WTC11 (cell line): ENCODE data around the gene ADAM17. TPM values are rescaled to one million over a fixed set of nuclear protein-coding genes. Genes with fewer than 3 reads are reported as not detected.

Experiments
- ATF1 ChIP-seq: sonication (generic); formaldehyde crosslinking; IDR thresholded peaks from 2 replicates; pipeline ENCODE4 v1.8.1; 2023; ENCODE audit warnings: mild to moderate bottlenecking, moderate library complexity, missing genetic modification reagents
- EMX1 ChIP-seq: fragments of 250-450 bp; sonication (Bioruptor Pico); IDR thresholded peaks from 2 replicates; pipeline ENCODE4 v1.8.0; 2021; ENCODE audit warnings: mild to moderate bottlenecking
- IRF2 ChIP-seq: sonication (generic); formaldehyde crosslinking; IDR thresholded peaks from 2 replicates; pipeline ENCODE4 v1.8.0; 2022; ENCODE audit warnings: low read depth, missing genetic modification reagents, borderline replicate concordance
- MAX ChIP-seq: sonication (generic); formaldehyde crosslinking; IDR thresholded peaks from 2 replicates; pipeline ENCODE4 v1.8.0; 2022; ENCODE audit warnings: mild to moderate bottlenecking, missing genetic modification reagents
- MYBL2 ChIP-seq: sonication (generic); formaldehyde crosslinking; IDR thresholded peaks from 2 replicates; pipeline ENCODE4 v1.8.1; 2023; ENCODE audit warnings: mild to moderate bottlenecking, moderate library complexity, missing genetic modification reagents
- NFE2L1 ChIP-seq: sonication (generic); formaldehyde crosslinking; IDR thresholded peaks from 2 replicates; pipeline ENCODE4 v1.8.1; 2023; ENCODE audit warnings: missing genetic modification reagents
- NR3C1 ChIP-seq: sonication (generic); formaldehyde crosslinking; conservative IDR thresholded peaks from 2 replicates; pipeline ENCODE4 v1.8.1; 2023; ENCODE audit warnings: low read depth, mild to moderate bottlenecking, missing genetic modification reagents
- PREB ChIP-seq: sonication (generic); formaldehyde crosslinking; IDR thresholded peaks from 2 replicates; pipeline ENCODE4 v1.8.1; 2022; ENCODE audit warnings: mild to moderate bottlenecking, missing genetic modification reagents, moderate library complexity, borderline replicate concordance
- RELA ChIP-seq: sonication (generic); formaldehyde crosslinking; IDR thresholded peaks from 2 replicates; pipeline ENCODE4 v1.8.1; 2022; ENCODE audit warnings: missing genetic modification reagents, mild to moderate bottlenecking, borderline replicate concordance
- SOX15 ChIP-seq: fragments of 250-450 bp; sonication (Bioruptor Pico); IDR thresholded peaks from 2 replicates; pipeline ENCODE4 v1.9.0; 2021; ENCODE audit warnings: mild to moderate bottlenecking
- STAT6 ChIP-seq: sonication (generic); formaldehyde crosslinking; conservative IDR thresholded peaks from 2 replicates; pipeline ENCODE4 v1.8.1; 2023; ENCODE audit warnings: mild to moderate bottlenecking, low read depth, missing genetic modification reagents, moderate library complexity
- TEAD4 ChIP-seq: sonication (generic); formaldehyde crosslinking; IDR thresholded peaks from 2 replicates; pipeline ENCODE4 v1.8.0; 2022; ENCODE audit warnings: mild to moderate bottlenecking, missing genetic modification reagents
- TP53 ChIP-seq: sonication (generic); formaldehyde crosslinking; IDR thresholded peaks from 2 replicates; pipeline ENCODE4 v1.8.1; 2023; ENCODE audit warnings: mild to moderate bottlenecking, missing genetic modification reagents
- USF2 ChIP-seq: sonication (generic); formaldehyde crosslinking; IDR thresholded peaks from 2 replicates; pipeline ENCODE4 v1.8.1; 2023; ENCODE audit warnings: mild to moderate bottlenecking, missing genetic modification reagents, moderate library complexity
- ZMAT4 ChIP-seq: fragments of 250-450 bp; sonication (Bioruptor Pico); IDR thresholded peaks from 2 replicates; pipeline ENCODE4 v1.9.0; 2021; ENCODE audit warnings: mild to moderate bottlenecking
- ZNF121 ChIP-seq: sonication (generic); formaldehyde crosslinking; IDR thresholded peaks from 2 replicates; pipeline ENCODE4 v1.8.0; 2023; ENCODE audit warnings: missing genetic modification reagents
- ZNF219 ChIP-seq: sonication (generic); formaldehyde crosslinking; IDR thresholded peaks from 2 replicates; pipeline ENCODE4 v1.8.0; 2023; ENCODE audit warnings: missing genetic modification reagents, mild to moderate bottlenecking, borderline replicate concordance
- ZNF317 ChIP-seq: sonication (generic); formaldehyde crosslinking; IDR thresholded peaks from 2 replicates; pipeline ENCODE4 v1.8.1; 2023; ENCODE audit warnings: low read depth, mild to moderate bottlenecking, moderate library complexity, missing genetic modification reagents, borderline replicate concordance
- ZNF396 ChIP-seq: fragments of 250-450 bp; sonication (Bioruptor Pico); IDR thresholded peaks from 2 replicates; pipeline ENCODE4 v1.8.0; 2021; ENCODE audit warnings: mild to moderate bottlenecking, moderate library complexity, borderline replicate concordance
- ZNF423 ChIP-seq: fragments of 250-450 bp; sonication (Bioruptor Pico); IDR thresholded peaks from 2 replicates; pipeline ENCODE4 v2.1.2; 2022; ENCODE audit warnings: mild to moderate bottlenecking, moderate library complexity
- ZNF425 ChIP-seq: fragments of 250-450 bp; sonication (Bioruptor Pico); conservative IDR thresholded peaks from 2 replicates; pipeline ENCODE4 v1.9.0; 2021; ENCODE audit warnings: mild to moderate bottlenecking
- ZNF671 ChIP-seq: fragments of 250-450 bp; sonication (Bioruptor Pico); IDR thresholded peaks from 2 replicates; pipeline ENCODE4 v1.8.0; 2021; ENCODE audit warnings: mild to moderate bottlenecking
- total RNA-seq: library from RNA; stranded (reverse); gene quantifications from 3 replicates; pipeline ENCODE4 v1.2.3, GENCODE V29; 2021
- TF ChIP-seq, protein P1 (sequence below): sonication (generic); formaldehyde crosslinking; IDR thresholded peaks from 2 replicates; pipeline ENCODE4 v1.8.1; 2022; ENCODE audit warnings: mild to moderate bottlenecking, moderate library complexity, missing genetic modification reagents
- TF ChIP-seq, protein P2 (sequence below): sonication (generic); formaldehyde crosslinking; IDR thresholded peaks from 2 replicates; pipeline ENCODE4 v1.8.1; 2022; ENCODE audit warnings: low read depth, missing genetic modification reagents, borderline replicate concordance
- TF ChIP-seq, protein P3 (sequence below): sonication (generic); formaldehyde crosslinking; IDR thresholded peaks from 2 replicates; pipeline ENCODE4 v1.8.0; 2022; ENCODE audit warnings: mild to moderate bottlenecking, missing genetic modification reagents

ADAM17 gene
- total RNA-seq, 1 experiment from 2014 or later, result 25.9 TPM

- TF ChIP-seq, protein P1, sequence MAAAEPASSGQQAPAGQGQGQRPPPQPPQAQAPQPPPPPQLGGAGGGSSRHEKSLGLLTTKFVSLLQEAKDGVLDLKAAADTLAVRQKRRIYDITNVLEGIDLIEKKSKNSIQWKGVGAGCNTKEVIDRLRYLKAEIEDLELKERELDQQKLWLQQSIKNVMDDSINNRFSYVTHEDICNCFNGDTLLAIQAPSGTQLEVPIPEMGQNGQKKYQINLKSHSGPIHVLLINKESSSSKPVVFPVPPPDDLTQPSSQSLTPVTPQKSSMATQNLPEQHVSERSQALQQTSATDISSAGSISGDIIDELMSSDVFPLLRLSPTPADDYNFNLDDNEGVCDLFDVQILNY, result peak; percentile 49; the same call in 1 of the 2 replicates
- TF ChIP-seq, protein P2, sequence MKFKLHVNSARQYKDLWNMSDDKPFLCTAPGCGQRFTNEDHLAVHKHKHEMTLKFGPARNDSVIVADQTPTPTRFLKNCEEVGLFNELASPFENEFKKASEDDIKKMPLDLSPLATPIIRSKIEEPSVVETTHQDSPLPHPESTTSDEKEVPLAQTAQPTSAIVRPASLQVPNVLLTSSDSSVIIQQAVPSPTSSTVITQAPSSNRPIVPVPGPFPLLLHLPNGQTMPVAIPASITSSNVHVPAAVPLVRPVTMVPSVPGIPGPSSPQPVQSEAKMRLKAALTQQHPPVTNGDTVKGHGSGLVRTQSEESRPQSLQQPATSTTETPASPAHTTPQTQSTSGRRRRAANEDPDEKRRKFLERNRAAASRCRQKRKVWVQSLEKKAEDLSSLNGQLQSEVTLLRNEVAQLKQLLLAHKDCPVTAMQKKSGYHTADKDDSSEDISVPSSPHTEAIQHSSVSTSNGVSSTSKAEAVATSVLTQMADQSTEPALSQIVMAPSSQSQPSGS (CRISPR knock-in tag), result no peak
- TF ChIP-seq ZNF423 (CRISPR knock-in tag), result no peak
- no peak for TF ChIP-seq ZMAT4 (CRISPR knock-in tag)
- no peak for TF ChIP-seq TP53
- 0 out of 2 replicates have a peak, but pooled peaks have one; percentile 65 for TF ChIP-seq ATF1 (CRISPR knock-in tag)
- no peak for TF ChIP-seq ZNF219 (CRISPR knock-in tag)
- no peak for TF ChIP-seq NR3C1
- TF ChIP-seq MYBL2 (CRISPR knock-in tag), result no peak; the same call in 1 of the 2 replicates
- TF ChIP-seq MAX (CRISPR knock-in tag), result peak; percentile 76
- no peak for TF ChIP-seq ZNF317 (CRISPR knock-in tag)
- no peak for TF ChIP-seq EMX1 (CRISPR knock-in tag)
- TF ChIP-seq ZNF121, result no peak
- TF ChIP-seq NFE2L1 (CRISPR knock-in tag), result 0 out of 2 replicates have a peak, but pooled peaks have one; percentile 36
- no peak for TF ChIP-seq ZNF396
- TF ChIP-seq STAT6, result no peak
- TF ChIP-seq, protein P3, sequence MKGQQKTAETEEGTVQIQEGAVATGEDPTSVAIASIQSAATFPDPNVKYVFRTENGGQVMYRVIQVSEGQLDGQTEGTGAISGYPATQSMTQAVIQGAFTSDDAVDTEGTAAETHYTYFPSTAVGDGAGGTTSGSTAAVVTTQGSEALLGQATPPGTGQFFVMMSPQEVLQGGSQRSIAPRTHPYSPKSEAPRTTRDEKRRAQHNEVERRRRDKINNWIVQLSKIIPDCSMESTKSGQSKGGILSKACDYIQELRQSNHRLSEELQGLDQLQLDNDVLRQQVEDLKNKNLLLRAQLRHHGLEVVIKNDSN (CRISPR knock-in tag), result no peak; the same call in 1 of the 2 replicates
- TF ChIP-seq PREB (CRISPR knock-in tag), result 0 out of 2 replicates have a peak, but pooled peaks have one; percentile 80
- TF ChIP-seq USF2 (CRISPR knock-in tag), result no peak
- TF ChIP-seq SOX15, result no peak
- TF ChIP-seq TEAD4 (CRISPR knock-in tag), result no peak; the same call in 1 of the 2 replicates
- TF ChIP-seq IRF2 (CRISPR knock-in tag), result no peak
- no peak for TF ChIP-seq RELA (CRISPR knock-in tag)
- no peak for TF ChIP-seq ZNF671 (CRISPR knock-in tag)
- no peak for TF ChIP-seq ZNF425
Observed at GRCh38 chr2:9555297-9556120, at the start of gene ADAM17 (continued).
